Activated gamma-delta T cell (primary cell): Measurements from ENCODE around the gene SCAF1.

ENCODE experiments used
- DNase-seq: peaks from one replicate; lab custom pipeline; 2025; lab: John Stamatoyannopoulos, UW
- total RNA-seq, 2 donors: gene quantifications; one replicate each; lab custom pipeline; 2026; lab: John Stamatoyannopoulos, UW

The SCAF1 gene, protein sequence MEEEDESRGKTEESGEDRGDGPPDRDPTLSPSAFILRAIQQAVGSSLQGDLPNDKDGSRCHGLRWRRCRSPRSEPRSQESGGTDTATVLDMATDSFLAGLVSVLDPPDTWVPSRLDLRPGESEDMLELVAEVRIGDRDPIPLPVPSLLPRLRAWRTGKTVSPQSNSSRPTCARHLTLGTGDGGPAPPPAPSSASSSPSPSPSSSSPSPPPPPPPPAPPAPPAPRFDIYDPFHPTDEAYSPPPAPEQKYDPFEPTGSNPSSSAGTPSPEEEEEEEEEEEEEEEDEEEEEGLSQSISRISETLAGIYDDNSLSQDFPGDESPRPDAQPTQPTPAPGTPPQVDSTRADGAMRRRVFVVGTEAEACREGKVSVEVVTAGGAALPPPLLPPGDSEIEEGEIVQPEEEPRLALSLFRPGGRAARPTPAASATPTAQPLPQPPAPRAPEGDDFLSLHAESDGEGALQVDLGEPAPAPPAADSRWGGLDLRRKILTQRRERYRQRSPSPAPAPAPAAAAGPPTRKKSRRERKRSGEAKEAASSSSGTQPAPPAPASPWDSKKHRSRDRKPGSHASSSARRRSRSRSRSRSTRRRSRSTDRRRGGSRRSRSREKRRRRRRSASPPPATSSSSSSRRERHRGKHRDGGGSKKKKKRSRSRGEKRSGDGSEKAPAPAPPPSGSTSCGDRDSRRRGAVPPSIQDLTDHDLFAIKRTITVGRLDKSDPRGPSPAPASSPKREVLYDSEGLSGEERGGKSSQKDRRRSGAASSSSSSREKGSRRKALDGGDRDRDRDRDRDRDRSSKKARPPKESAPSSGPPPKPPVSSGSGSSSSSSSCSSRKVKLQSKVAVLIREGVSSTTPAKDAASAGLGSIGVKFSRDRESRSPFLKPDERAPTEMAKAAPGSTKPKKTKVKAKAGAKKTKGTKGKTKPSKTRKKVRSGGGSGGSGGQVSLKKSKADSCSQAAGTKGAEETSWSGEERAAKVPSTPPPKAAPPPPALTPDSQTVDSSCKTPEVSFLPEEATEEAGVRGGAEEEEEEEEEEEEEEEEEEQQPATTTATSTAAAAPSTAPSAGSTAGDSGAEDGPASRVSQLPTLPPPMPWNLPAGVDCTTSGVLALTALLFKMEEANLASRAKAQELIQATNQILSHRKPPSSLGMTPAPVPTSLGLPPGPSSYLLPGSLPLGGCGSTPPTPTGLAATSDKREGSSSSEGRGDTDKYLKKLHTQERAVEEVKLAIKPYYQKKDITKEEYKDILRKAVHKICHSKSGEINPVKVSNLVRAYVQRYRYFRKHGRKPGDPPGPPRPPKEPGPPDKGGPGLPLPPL
- 50.6 to 53.6 reads per million in 2 donors for total RNA-seq

DNA sequence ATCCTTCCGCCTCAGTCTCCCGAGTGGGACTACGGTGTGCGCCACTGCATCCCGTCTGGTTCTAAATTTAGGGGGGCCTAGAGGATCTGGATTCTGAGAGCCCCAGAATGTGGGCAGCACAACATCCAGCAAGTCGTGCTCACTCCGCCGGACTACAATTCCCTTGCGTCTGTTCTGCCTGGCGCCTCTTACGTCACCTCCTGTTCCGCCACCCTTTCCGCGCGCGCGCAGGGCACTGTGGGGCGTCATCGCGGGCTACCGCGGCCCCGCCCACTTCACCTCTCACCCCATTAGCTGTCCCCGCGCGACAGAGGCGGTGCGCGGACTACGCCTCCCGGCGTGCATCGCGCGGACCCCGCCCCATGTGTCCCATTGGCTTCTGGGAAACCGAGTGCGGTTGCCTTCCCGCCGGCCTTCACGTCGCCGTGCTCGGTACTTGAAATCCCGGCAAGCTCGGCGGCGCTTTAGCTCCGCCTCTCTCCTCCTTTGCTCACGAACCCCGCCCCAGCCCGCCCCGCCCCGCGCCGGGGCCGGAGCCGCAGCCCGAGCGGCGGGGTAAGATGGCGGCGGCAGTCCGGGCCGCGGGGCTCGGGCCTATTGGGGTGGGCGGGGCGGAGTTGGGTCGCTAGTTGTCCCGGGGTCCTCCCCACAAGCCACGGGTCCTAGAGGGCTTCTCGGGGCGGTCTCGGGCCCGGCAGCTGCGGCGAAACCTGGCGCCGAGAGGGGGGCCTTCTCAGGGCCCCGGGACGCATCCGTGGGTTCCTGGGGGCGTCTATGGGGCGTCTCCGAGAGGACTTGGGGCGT lies at the start of gene SCAF1:
Gene SCAF1, plus strand, starts transcription at position 522 of the 804 bp plus-strand sequence. CDS start 2,818 bp downstream, outside the sequence.
- DNase-seq: peak; percentile 100

GRCh38 chr19:49592486-49593232 lies 49.4 kb upstream of the SCAF1 start:
- no peak for DNase-seq

DNA sequence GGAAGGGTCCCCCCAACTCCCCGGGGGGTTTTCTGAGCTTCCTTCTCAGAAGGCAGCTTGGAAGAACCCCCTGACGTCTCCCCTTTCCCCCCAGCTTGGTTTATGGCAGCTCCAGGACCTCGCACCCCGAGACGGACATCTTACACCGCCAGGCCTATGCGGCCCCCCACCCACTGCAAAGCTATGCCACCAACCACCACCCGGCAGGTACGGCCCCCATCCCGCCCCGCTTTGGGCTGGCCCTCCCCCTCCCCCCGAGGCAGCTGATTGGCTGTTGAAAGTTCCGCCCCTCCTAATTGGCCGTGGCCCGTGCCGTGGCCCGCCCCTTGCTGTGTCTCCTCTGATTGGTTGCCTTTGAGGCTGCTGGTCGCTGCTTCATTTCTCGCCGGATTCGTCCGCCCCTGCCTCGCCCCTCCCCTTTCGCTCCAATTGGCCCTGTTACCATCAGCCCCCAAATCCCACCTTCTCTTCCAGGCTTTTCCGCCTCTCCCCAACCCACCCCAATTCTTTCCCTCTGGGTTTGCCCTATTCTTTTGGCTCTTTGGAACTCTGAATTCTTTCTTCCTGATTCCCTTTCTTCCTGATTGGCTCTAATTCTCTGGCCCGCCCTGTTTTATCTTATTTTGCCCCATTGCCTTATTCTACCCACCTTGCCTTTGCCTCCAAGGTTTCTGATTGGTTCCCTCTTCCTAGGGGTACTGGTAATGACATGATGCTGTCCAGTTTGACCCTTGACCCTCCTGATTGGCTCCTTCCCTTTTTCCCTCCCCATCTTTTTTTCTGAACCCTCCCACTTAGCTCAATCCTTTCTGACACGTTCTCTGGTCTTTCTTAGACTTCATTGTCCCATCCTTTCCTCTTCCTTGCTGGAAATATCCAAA lies 48.5 kb upstream of the SCAF1 start:
- DNase-seq: peak; percentile 71

DNA sequence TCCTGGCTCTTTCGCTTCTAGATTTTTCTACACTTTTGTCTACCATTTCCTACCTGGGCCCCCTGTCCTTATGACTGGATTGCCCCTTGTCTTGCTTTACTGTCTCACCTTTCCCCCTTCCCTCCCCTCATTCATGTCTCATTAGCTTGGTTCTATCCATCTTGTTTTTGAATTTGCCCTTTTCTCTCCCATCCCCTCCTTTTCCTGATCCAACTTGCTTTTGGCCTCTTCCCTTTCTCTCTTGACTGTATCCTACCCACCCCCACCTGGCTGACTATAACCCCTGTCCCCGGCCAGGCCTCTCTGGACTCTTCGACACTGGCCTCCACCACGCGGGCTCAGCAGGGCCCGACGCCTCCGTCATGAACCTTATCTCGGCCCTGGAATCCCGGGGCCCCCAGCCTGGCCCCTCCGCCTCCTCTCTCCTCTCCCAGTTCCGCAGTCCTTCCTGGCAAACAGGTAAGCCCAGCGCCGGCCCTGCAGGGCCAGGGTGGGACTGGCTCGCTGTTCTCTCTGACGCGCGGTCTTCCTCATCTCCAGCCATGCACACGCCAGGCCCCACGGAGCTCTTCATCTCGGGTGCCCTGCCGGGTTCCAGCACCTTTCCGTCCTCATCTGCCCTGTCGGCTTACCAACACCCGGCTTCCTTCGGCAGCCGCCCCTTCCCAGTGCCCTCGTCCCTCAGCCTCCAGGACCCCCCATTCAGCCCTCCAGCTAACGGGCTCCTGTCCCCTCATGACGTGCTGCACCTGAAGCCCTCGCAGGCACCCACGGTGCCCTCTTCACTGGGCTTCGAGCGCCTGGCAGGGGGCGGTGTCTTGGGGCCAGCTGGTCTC lies 47.6 kb upstream of the SCAF1 start:
- no peak for DNase-seq

DNA sequence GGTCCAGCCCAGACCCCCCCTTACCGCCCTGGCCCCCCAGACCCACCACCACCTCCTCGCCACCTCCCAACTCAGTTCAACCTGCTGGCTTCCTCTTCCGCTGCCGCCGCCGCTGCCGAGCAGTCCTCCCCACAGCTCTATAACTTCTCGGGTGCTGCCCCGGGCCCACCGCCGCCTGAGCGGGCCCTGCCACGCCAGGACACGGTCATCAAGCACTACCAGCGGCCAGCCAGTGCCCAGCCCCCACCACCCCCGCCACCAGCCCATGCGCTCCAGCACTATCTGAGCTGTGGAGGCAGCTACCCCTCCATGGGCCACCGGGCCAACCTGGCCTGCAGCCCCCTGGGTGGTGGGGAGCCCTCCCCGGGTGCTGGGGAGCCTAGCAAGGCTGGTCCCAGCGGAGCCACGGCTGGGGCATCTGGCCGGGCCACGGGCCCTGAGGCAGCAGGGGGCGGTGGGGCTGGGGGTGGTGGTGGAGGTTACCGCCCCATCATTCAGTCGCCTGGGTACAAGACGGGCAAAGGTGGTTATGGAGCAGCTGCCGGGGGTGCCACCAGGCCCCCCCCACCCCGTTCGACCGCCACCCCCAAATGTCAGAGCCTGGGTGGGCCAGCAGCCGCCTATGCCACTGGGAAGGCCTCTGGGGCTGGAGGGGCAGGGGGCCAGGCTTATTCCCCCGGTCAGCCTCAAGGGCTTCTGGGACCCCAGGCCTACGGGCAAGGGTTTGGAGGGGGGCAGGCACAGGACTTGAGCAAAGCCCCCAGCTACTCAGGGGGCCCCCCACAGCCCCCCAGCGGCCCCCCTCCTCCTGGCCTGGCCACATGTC lies 46.8 kb upstream of the SCAF1 start:
- DNase-seq: no peak

- no peak for DNase-seq
These were observed 46.1 kb upstream of the SCAF1 start for GRCh38 chr19:49595819-49596404.

DNA sequence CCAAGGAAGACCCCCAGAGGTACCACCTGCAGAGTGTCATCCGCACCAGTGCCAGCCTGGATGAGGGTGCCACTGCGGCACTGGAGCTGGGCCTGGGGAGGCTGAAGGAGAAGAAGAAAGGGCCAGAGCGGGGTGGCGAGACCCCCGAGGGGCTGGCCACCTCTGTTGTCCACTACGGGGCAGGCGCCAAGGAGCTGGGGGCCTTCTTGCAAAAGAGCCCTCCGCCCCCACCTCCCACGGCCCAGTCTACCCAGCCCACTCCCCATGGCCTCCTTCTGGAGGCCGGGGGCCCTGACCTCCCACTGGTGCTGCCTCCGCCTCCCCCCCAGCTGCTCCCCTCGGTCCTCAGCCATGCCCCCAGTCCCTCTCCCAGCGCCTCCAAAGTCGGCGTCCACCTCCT lies 45.6 kb upstream of the SCAF1 start:
- DNase-seq: no peak

DNA sequence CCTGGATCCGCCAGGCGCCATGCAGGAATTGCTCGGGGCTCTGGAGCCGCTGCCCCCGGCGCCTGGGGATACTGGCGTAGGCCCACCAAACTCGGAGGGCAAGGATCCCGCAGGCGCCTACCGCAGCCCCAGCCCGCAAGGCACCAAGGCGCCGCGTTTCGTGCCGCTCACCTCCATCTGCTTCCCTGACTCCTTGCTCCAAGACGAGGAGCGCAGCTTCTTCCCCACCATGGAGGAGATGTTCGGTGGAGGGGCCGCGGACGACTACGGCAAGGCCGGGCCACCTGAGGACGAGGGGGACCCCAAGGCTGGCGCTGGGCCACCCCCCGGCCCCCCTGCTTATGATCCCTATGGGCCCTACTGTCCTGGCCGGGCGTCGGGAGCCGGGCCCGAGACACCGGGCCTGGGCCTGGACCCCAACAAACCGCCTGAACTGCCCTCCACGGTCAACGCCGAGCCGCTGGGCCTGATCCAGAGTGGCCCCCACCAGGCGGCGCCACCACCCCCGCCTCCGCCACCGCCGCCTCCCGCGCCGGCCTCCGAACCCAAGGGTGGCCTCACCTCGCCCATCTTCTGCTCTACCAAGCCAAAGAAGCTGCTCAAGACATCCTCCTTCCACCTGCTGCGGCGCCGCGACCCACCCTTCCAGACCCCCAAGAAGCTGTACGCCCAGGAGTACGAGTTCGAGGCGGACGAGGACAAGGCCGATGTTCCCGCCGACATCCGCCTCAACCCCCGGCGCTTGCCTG lies 44.9 kb upstream of the SCAF1 start:
- DNase-seq: no peak

- no peak for DNase-seq
These were observed 44.4 kb upstream of the SCAF1 start for GRCh38 chr19:49597703-49597974.

DNA sequence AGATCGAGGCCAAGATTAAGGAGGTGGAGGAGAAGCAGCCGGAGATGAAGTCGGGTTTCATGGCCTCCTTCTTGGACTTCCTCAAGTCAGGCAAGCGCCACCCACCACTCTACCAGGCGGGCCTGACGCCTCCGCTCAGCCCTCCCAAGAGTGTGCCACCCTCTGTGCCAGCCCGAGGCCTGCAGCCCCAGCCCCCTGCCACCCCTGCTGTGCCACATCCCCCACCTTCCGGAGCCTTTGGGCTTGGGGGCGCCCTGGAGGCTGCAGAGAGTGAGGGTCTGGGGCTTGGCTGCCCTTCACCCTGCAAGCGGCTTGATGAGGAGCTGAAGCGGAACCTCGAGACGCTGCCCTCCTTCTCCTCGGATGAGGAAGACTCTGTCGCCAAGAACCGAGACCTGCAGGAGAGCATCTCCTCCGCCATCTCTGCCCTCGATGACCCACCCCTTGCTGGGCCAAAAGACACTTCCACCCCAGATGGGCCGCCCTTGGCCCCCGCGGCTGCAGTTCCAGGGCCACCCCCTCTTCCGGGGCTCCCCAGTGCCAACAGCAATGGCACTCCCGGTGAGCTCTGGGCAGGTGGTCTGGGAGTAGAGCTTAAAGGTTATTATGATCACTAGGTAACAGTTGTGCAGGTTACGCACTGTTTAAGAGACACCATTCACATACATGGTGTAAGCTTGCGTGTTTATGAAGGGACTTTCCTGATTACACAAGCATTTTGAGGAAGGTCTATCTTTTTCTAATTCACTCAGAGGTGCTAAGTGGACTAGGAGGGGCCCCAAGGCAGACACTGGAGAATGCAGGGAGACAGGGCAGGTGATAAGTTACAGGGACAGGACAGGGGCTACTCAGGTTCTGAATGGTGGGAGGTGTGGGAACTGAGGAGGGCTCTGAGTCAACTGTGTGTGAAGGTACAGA lies 42.4 kb upstream of the SCAF1 start:
- no peak for DNase-seq

GRCh38 chr19:49601482-49602038 lies 40.4 kb upstream of the SCAF1 start:
- DNase-seq: no peak

- DNase-seq: no peak
These were observed 39.2 kb upstream of the SCAF1 start for GRCh38 chr19:49602806-49603205.

GRCh38 chr19:49605605-49606004 lies 36.4 kb upstream of the SCAF1 start:
- no peak for DNase-seq

DNA sequence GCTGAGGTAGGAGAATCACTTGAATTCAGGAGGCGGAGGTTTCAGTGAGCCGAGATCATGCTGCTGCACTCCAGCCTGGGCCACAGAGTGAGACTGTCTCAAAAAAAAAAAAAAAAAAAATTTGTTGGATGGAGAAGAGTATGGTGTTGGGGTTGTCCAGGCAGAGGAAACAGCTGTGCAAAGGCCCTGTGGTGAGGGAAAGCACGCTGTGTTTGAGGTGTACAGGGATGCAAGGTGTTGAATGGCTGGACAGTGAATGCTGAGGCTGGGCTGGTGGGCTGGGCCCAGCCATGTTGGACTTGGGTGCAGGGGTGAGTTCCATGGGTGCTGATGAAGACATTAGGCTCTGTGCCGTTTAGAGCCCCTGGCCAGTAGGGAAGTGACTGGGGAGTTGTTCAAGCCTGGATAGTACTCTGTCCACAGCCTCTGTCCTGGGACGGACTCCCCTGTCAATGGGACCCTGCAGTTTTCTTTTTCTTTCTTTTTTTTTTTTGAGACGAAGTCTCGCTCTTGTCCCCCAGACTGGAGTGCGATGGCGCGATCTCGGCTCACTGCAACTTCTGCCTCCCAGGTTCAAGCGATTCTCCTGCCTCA lies 32.4 kb upstream of the SCAF1 start:
- no peak for DNase-seq

- no peak for DNase-seq
These were observed 28.6 kb upstream of the SCAF1 start for GRCh38 chr19:49613374-49613773.
